ENCODE data around the gene PLCG2.

The PLCG2 gene

GRCh38 chr16:81879625-81880024 is 100.5 kb downstream of the PLCG2 start:
- TF ChIP-seq REST (IDR thresholded peaks at IDR 0.05; ENCODE audit: low read depth) (no peak), EGR1 (IDR thresholded peaks at IDR 0.05) (no peak), EP300 (IDR thresholded peaks at IDR 0.05; ENCODE audit: borderline replicate concordance) (no peak), TEAD4 (IDR thresholded peaks at IDR 0.05) (no peak), ZBTB7A (IDR thresholded peaks at IDR 0.05; ENCODE audit: low read depth) (no peak), TCF12 (IDR thresholded peaks at IDR 0.05; ENCODE audit: low read depth) (no peak), USF1 (IDR thresholded peaks at IDR 0.05) (no peak), TAF1 (IDR thresholded peaks at IDR 0.05; ENCODE audit: low read depth) (no peak)

- no peak for TF ChIP-seq YY1 (IDR thresholded peaks at IDR 0.05; ENCODE audit: low read depth)
- no peak for TF ChIP-seq TAF1 (IDR thresholded peaks at IDR 0.05; ENCODE audit: low read depth)
- no peak for TF ChIP-seq NFIC (IDR thresholded peaks at IDR 0.05)
- TF ChIP-seq ZBTB7A (IDR thresholded peaks at IDR 0.05; ENCODE audit: low read depth) = no peak
- TF ChIP-seq FOXM1 (IDR thresholded peaks at IDR 0.05; ENCODE audit: borderline replicate concordance, low read depth) = no peak
- no peak for TF ChIP-seq REST (IDR thresholded peaks at IDR 0.05; ENCODE audit: low read depth)
- no peak for TF ChIP-seq TCF12 (IDR thresholded peaks at IDR 0.05; ENCODE audit: low read depth)
- TF ChIP-seq TEAD4 (IDR thresholded peaks at IDR 0.05) = no peak
- no peak for TF ChIP-seq EP300 (IDR thresholded peaks at IDR 0.05; ENCODE audit: borderline replicate concordance)
- no peak for TF ChIP-seq CEBPB (IDR thresholded peaks at IDR 0.05)
- TF ChIP-seq EGR1 (IDR thresholded peaks at IDR 0.05) = no peak
- no peak for TF ChIP-seq MAX (IDR thresholded peaks at IDR 0.05)
Measured at GRCh38 chr16:81880816-81881215, 101.7 kb downstream of the PLCG2 start.

GRCh38 chr16:81881228-81881627 is 102.1 kb downstream of the PLCG2 start:
- no peak for TF ChIP-seq NFIC (IDR thresholded peaks at IDR 0.05)
- TF ChIP-seq CREB1 (IDR thresholded peaks at IDR 0.05; ENCODE audit: low read depth) = no peak
- no peak for TF ChIP-seq MAX (IDR thresholded peaks at IDR 0.05)
- no peak for TF ChIP-seq ZBTB7A (IDR thresholded peaks at IDR 0.05; ENCODE audit: low read depth)
- no peak for TF ChIP-seq CEBPB (IDR thresholded peaks at IDR 0.05)

GRCh38 chr16:81882559-81882958 is 103.5 kb downstream of the PLCG2 start:
- TF ChIP-seq REST (IDR thresholded peaks at IDR 0.05; ENCODE audit: low read depth) (no peak), CREB1 (IDR thresholded peaks at IDR 0.05; ENCODE audit: low read depth) (no peak)

- TF ChIP-seq TEAD4 (IDR thresholded peaks at IDR 0.05) (no peak), TAF1 (IDR thresholded peaks at IDR 0.05; ENCODE audit: low read depth) (no peak), FOXM1 (IDR thresholded peaks at IDR 0.05; ENCODE audit: borderline replicate concordance, low read depth) (no peak), REST (IDR thresholded peaks at IDR 0.05; ENCODE audit: low read depth) (no peak), ZBTB7A (IDR thresholded peaks at IDR 0.05; ENCODE audit: low read depth) (no peak), NFIC (IDR thresholded peaks at IDR 0.05) (no peak)
Measured at GRCh38 chr16:81883235-81883634, 104.1 kb downstream of the PLCG2 start.
